GM20431 (cell line): ENCODE results near the gene NXPE2.

ENCODE experiments used
- in situ Hi-C: fragments of 300-500 bp; cut with MseI, MboI; formaldehyde crosslinking; loops from one replicate; pipeline ENCODE4 v1.15.0; 2020; ENCODE audit warnings: low sequenced_read_pairs; ENCODE audit not compliant: unreplicated experiment

The NXPE2 gene

DNA sequence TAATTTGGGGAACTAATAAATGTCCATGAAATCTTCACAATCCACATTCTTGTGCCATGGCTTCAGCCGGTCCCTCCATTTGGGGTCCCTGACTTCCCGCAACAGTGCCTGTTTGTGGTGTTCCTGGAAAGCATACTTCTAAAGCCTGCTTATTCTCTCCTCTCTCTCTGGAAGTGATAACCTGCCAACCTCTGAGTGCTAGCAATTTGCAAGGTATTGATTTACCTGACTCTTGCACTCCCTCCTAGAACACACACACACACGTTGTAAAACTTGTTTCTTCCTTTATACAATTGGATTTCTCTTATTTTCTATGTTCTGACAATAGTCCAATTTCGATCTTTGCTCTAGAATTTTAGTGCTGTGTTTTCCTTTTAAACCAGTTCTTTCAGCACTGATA is 58.5 kb downstream of the NXPE2 start:
- in situ Hi-C loops: no loop called here

DNA sequence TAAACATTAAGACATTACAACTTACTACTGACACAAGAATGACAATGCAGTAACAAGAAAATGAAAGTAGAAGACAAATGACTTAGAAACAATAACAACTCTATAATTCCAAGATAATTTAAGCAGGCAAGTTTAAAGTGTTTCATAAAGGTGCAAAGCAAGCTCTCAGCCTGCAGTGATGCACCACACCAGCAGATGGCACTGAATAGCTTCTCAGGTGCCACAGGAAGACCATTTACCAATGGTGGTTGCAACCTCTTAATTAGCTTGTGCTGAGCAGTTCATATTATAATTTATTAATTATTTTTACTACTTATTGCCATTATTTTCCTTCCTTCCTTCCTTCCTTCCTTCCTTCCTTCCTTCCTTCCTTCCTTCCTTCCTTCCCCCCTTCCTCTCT is 60.6 kb downstream of the NXPE2 start:
- in situ Hi-C loops: no loop called here

DNA sequence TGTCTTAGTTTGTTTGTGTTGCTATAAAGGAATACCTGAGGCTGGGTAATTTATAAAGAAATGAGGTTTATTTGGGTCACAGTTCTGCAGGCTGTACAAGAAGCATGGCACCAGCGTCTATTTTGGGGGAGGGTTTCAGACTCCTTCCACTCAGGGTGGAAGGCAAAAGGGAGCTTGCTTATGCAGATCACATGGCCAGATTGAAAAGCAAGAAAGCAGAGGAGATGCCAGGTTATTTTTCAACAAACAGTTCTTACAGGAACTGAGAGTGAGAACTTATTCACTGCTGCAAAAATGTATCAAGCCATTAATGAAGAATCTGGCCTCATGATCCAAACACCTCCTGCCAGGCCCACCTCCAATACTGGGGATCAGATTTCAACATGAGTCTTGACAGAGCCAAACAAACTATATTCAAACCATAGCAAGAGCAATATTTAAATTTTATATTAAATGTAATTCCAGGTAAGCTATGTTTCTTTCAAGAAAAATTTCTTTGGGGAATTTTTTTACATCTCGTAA is 66.9 kb downstream of the NXPE2 start:
- in situ Hi-C loops: no loop called here

DNA sequence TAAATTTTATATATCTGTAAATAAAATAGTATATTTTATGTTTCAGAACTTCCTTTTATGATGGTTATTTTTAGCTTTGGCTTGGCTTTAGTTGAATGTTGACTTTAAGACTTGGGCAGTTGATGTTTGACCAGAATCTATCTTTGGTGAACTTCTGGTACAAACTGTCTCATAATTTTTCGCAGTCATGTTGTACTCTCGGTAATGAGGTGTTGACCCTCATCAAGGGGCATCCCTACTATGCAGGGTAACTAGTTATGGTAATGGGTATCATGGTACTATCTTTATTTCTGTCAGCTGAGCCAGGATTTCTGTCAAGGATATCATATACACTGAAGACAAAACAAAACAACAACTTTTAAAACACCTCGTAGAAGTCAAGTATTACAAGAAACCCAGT is 67.7 kb downstream of the NXPE2 start:
- in situ Hi-C loops: no loop called here
